Measurements from ENCODE around the gene ZDHHC14.
"Not testable (repeated sequence)": the region's sequence is repeated elsewhere in the genome, so short reads cannot be mapped to it uniquely, and the experiment has no call there.

DNA sequence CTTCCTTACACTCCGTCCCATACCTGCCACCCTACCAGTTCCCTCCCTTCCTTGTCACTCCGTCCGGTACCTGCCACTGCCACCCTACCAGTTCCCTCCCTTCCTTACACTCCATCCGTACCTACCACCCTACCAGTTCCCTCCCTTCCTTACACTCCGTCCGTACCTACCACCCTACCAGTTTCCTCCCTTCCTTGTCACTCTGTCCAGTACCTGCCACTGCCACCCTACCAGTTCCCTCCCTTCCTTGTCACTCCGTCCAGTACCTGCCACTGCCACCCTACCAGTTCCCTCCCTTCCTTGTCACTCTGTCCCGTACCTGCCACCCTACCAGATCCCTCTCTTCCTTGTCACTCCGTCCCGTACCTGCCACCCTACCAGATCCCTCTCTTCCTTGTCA lies 310.6 kb downstream of the ZDHHC14 start:
- TF ChIP-seq, protein P1, sequence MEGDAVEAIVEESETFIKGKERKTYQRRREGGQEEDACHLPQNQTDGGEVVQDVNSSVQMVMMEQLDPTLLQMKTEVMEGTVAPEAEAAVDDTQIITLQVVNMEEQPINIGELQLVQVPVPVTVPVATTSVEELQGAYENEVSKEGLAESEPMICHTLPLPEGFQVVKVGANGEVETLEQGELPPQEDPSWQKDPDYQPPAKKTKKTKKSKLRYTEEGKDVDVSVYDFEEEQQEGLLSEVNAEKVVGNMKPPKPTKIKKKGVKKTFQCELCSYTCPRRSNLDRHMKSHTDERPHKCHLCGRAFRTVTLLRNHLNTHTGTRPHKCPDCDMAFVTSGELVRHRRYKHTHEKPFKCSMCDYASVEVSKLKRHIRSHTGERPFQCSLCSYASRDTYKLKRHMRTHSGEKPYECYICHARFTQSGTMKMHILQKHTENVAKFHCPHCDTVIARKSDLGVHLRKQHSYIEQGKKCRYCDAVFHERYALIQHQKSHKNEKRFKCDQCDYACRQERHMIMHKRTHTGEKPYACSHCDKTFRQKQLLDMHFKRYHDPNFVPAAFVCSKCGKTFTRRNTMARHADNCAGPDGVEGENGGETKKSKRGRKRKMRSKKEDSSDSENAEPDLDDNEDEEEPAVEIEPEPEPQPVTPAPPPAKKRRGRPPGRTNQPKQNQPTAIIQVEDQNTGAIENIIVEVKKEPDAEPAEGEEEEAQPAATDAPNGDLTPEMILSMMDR (IDR thresholded peaks at IDR 0.05) = not testable (repeated sequence)
- not testable (repeated sequence) for TF ChIP-seq POLR2A (IDR thresholded peaks at IDR 0.05; ENCODE audit: low read depth); POLR2AphosphoS5 (IDR thresholded peaks at IDR 0.05)
